Kasumi-1 (cell line): Measurements from ENCODE around the gene NUPR1.
"Not testable (repeated sequence)": the region's sequence is repeated elsewhere in the genome, so short reads cannot be mapped to it uniquely, and the experiment has no call there.

Experiments used
- DNase-seq, 2 experiments: peaks; one replicate each; lab custom pipeline; 2025; lab: John Stamatoyannopoulos, UW

Gene NUPR1

DNA sequence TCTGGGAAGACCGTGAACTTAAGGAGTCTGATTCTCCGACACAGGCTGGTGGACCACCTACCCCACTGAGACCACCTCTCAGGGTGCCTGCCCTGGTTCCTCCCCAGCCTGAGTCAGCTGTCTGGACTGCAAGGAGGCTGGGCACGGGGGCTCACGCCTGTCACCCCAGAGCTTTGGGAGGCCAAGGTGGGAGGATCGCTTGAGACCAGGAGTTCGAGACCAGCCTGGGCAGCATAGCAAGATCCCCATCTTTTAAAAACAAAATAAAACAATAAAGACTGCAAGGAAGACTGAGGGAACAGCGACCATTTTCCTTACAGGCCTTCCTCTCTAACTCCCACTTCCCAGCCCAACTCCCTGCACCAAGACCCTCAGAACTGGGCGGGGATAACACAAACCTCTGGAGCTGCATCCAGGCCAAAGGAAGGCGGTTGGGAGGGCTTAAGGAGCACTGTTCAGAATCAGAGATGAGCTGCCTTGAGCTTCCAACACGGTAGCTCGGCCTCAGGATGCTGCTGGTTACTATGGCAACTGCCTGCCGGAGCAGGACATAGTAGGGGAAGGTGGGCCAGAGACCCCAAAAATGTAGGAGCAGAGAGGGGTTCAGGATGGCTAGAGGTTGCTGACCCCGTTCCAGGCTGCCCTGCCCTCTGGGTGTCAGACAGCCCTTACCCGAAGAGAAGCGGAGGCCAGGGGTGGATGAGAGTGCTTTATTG lies 40.0 kb downstream of the NUPR1 start:
- DNase-seq, result no peak

DNA sequence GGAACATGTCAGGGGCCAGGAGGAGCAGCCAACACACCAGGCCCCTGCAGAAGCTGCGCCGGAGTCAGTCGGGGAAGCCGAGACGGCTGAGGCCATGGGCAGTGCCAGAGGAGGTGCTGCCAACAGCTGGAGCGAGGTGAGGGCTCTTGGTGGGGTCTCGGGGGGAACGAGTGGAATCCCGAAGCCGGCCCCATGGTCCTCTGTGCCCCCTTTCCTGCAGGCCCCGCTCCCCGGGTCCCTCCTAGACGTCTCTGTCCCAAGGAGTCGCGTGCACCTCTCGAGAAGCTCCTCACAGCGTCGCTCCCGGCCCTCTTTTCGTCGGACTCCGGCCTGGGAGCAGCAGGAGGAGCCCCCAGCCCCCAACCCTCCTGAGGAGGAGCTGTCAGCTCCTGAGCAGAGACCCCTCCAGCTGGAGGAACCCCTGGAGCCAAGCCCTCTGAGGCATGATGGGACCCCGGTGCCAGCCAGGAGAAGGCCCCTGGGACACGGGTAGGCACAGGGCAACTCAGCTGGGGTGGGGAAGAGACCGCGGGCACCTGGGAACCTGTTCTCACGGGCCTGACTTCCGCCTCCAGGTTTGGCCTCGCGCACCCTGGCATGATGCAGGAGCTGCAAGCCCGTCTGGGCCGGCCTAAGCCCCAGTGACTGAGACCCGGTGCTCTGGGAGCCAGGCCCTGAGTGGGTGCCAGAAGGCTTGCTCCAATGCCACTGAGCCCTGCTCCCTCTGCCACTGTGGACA lies 40.7 kb downstream of the NUPR1 start:
- DNase-seq, result no peak

DNA sequence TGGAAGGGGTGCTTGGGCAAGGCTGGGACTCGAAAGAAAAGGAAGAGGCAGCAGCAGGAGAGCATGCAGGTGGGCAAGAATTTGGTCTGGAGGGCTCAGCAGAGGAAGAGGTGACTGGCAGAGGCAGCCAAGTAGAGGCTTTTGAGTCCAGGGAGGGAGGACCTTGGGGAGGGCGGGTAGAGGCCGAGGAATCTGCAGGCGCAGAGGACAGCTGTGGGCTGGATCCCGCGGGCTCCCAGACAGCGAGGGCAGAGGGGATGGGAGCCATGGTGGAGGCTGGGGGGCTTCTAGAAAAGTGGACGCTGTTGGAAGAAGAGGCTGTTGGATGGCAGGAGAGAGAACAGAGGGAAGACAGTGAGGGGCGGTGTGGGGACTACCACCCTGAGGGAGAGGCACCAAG lies 41.4 kb downstream of the NUPR1 start:
- DNase-seq, result no peak

DNA sequence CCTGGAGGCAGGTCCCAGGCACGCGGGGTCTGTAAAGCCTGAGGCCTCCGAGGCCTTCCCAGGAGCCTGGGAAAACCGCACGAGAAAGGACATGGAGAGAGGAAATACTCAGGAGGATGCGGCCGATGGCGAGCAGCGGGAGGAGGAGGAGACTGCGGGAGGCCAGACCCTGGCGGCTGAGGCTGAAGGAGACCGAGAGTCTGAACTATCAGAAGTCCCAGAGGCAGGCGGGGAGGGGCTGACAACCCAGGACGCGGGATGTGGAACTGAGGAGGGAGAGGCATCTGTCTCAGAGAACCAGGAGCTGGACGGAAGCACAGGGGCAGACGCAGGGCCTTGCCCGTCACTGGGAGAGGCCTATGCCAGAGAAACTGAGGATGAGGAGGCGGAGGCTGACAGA lies 41.9 kb downstream of the NUPR1 start:
- DNase-seq, result no peak

DNA sequence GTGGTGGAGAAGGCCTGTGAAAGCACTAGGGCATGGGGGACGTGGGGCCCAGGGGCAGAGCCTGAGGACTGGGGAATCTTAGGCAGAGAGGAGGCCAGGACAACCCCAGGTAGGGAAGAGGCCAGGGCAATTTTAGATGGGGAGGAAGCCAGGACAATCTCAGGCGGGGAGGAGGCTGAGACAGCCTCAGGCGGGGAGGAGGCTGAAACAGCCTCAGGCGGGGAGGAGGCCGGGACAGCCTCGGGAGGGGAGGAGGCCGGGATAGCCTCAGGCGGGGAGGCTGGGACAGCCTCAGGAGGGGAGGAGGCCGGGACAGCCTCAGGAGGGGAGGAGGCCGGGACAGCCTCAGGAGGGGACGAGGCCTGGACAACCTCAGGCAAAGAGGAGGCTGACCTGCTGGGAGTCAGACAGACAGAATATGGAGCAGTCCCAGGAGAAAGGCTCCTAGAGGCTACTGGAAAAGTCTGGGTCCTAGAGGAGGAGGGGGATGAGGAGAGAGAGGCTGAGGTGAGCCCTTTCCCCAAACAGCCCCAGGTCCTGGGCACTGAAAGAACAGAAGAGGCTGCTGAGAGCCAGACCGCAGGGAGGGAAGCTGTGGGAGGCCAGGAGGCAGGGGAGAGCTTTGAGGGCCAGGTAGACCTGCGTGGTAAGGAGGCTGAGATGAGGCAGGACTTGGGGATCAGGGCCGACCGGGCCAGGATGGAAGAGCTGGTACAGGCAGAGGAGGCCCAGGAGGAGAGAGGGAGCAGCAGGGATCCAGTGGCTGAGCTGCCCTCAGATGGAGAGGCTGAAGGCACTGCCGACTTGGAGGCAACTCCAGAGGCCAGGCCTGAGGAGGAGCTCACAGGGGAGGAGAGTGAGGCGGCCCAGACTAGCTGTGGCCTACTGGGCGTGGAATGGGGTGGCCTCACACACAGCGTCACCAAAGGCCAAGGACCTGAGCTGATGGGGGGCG lies 42.7 kb downstream of the NUPR1 start:
- no peak for DNase-seq

DNA sequence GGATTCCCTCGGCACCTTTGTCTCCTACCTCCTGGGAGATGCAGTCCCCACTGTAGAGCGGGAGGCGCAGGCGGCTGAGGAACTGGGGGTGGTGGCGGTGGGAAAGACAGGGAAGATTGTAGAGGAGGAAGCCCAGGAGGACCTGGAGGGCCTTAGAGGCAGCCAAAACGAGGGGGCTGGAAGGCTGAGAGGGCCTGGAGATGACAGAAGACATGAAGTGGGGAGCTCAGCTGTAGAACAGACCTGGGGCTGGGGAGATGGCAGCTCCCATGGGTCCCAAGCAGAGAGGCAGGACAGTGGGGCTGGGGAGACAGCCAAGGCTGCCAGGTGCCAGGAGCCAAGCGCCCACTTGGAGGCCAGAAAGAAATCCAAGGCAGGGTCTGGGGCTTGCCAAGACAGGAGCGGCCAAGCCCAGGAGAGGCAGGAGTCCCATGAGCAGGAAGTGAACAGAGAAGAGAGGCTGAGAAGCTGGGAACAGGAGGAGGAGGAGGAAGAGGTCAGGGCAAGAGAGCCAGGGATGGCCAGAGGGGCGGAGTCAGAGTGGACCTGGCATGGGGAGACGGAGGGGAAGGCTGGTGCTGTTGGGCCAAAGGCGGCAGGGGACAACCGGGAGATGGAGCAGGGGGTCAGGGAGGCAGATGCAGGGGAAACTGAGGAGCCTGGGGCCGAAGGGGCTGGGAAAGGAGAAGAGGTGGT lies 43.5 kb downstream of the NUPR1 start:
- no peak for DNase-seq

DNA sequence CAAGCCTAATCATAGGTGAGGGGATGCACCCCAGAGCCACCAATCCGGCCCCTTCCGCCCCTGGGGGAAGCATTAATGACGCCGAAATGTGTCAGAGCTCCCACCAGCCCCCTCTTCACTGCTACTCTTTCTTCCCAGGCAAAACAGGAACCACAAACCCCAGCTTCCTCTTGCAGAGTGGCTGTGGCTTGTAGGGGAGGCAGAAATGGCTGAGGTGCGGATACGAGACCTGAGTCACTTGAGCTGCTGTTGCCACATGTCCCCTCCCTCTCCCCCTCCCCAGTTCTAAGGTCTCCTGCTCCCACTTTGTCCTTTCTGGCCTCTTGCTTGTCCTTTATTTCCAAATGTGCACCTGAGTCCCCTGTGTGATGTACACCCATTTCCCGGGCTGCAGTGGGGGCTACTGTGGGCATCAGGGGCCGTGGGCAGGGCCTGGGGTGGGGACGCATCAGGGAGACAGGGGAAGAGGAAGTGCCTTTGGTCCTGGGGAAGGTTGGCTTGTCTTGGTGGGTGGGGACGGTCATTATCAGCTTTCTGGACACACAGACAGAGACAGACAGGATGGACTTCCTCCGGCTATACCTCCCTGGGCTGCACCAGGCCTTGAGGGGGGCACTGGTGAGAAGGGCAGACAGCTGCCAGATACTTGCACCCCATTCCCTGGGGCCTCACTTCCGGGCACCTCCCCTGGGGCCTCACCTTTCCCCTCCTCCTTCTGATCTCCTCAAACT lies 44.5 kb downstream of the NUPR1 start, which contains the start of gene APOBR:
TSS of gene APOBR (plus strand) at position 523 of the 731 bp plus-strand sequence. CDS start at position 562, 39 bp downstream.
- peak; percentile 86 to 89 for DNase-seq

DNA sequence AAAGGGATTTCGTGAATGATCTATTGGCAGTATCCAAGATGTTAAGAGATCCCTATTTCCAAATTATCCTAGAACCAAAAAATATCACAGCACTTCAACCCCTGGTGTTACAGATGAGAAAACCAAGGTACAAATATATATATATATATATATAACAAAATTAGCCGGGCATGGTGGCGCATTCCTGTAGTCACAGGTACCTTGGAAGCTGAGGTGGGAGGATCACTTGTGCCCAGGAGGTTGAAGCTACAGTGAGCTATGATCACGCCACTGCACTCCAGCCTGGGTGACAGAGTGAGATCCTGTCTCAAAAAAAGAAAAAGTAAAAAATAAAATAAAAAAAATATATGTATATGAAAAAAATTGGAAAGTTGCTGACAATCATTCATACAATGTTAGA lies 46.3 kb downstream of the NUPR1 start:
- DNase-seq, result no peak

DNA sequence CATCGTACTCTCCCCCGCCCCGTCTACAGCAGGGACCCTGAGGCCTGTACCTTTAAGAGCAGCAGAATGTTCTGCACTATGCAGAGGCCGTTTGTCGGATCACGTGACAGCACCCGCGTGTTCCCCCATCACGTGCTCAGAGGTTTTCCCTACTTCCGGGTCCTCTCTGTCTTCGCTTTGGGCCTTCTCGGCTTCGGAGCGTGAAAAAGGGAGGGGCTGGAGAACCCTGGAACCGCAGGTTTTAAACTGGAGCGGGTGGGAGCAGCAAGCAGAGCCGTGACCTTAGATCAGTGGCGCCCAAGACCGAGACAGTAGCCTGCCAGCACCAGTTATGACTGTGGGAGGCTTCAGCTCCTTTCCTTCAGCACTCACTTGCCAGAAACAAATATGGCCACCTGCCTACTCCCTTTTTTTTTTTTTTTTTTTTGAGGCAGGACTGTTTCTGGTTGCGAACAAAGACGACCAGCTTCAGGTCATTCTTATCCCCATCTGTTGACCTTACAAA lies 46.8 kb downstream of the NUPR1 start, which contains the start of gene CLN3:
TSS of gene CLN3 (minus strand) at position 105 of the 505 bp plus-strand sequence. CDS start 315 bp downstream, outside the sequence.
- peak; percentile 83 for DNase-seq

DNA sequence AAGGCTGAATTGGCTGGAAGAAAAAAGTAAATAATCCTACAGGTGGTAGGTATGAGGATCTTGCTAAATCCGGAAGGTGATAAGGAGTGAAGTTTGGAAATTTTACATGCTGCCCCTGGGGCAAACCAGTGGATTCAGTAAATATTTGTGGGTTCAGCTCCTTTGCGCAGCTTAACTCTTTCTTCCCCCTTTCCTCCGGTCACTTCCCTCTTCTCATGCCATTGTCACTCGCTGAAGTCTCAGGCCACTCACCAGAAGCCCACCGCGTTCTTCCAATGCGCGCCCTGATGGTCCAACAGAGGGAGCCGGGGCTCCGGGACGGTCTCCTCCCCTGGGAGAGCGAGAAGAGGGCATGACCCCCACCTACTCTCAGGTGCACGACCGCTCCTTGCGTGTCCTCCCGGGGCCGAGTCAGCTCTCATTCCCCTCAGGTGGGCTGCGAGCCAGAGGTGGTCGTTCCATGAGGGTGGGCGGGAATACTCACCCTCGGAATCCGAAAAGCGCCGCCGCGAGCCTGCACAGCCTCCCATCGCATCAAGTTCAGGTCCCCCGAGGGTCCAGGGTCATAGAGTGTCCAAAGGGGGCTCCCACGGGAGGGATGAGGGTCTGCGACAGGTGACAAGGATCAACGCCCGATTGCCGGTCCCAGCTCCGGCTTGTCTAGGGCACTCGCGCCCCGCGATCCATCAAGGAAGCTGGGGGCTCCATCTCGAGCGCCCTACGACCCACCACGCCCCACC lies 47.4 kb downstream of the NUPR1 start:
- DNase-seq, result peak; percentile 6 to 17

DNA sequence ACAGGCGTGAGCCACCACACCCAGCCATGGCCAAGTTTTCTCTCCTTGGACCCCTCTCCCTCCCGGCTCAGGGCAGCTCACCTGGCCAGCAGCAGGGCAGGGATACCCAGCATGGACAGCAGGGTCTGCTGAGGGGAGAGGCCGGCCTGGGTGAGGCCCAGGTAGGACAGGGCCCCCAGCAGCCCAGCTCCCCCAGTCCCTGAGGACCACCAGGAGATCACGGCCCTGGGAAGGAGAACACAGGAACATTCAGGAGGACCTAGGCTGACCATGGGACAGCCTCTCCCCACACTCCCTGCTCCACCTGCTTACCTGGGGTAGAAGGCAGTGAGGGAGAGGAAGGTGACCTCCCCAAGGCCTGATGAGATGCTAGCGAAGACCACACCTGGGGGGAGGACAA lies 52.5 kb downstream of the NUPR1 start:
- no peak for DNase-seq

DNA sequence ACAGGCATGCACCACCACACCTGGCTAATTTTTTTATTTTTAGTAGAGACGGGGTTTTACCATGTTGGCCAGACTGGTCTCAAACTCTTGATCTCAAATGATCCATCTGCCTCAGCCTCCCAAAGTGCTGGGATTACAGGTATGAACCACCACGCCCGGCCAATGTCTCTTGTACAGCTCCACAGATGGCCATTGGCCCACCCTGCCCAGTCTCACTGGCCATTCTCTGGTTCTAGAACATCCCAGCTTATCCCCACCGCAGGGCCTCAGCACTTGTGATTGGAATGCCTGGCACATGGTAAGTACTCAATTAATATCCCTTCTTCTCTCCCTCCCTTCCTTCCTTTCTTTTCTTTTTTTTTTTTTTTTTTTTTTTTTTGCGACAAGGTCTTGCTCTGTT lies 55.4 kb downstream of the NUPR1 start:
- not testable (repeated sequence) for DNase-seq
